HG03135 (cell line): ENCODE measurements around the gene BTNL2.

Experiments
- ATAC-seq: cut with Tn5 transposase; IDR thresholded peaks from one replicate; pipeline ENCODE4 v1.9.1; 2021; ENCODE audit warnings: mild to moderate bottlenecking, moderate library complexity; ENCODE audit not compliant: unreplicated experiment

Gene BTNL2

DNA sequence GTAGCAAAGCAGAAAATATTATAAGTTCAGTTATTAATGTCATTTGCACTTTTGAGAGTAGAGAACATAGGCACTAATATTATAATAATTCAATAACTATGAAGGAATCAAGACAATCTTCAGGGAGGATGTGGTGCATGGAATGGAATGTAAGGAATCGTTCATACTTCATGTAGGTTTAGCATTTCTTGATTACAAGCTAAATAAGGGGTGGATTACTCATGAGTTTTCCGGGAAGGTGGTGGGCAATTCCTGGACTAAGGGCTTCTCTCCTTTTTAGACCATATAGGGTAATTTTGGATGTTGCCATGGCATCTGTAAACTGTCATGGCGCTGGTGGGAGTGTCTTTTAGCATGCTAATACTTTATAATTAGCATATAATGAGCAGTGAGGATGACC, 9.1 kb upstream of the BTNL2 start:
- ATAC-seq: no peak

DNA sequence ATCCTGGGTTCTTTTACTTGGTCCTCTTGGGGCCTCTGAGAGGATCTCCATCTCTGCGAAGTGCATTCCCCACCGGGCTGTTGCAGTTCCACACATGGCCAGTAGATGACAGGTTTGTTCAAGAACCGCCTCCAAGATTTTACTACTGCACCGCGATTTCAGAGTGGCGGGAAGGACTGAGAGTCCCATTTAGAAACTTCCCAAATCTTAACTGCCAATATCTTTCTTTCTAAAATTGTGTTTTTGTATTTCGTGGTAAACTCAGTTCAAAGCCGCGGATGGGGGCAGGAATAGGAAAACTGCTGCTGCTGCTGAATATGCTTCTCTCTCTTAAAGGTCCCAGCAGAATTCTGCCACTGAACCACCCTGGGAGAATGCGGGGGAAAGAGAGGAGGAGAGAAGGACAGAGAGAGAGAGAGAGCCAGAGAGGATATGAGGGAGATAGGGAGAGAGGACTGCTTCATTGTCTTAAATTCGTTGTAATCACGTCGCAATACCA, 8.6 kb upstream of the BTNL2 start:
- ATAC-seq: no peak

DNA sequence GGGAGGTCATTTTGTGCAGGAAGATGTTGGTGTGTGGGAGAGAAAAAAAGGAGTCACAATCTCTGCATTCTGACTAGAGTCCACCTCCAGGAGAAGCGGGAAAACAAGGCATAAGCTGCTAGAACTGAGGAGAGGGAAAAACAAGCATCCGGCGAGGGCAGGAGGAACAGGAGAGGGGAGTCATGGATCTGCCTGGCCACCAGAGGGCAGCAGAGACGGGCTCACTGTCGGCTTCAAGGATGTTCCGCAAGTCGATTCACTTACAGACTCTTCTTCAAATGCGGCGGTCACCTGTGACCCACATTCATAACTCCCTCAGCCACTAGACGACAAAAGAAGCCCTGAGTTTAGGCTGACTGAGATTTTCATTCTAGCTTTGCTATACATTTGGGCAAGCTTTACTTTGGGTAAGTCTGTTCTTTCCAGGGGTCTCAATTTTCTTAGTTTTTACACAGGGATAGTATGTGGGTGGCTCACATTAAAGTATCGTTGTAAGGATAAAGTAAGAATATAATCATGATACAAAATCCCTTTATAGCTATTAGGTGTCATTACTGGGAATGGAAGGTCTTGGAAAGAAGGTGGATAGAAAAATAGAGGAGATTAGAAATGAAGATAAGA, 6.6 kb upstream of the BTNL2 start:
- ATAC-seq: no peak

DNA sequence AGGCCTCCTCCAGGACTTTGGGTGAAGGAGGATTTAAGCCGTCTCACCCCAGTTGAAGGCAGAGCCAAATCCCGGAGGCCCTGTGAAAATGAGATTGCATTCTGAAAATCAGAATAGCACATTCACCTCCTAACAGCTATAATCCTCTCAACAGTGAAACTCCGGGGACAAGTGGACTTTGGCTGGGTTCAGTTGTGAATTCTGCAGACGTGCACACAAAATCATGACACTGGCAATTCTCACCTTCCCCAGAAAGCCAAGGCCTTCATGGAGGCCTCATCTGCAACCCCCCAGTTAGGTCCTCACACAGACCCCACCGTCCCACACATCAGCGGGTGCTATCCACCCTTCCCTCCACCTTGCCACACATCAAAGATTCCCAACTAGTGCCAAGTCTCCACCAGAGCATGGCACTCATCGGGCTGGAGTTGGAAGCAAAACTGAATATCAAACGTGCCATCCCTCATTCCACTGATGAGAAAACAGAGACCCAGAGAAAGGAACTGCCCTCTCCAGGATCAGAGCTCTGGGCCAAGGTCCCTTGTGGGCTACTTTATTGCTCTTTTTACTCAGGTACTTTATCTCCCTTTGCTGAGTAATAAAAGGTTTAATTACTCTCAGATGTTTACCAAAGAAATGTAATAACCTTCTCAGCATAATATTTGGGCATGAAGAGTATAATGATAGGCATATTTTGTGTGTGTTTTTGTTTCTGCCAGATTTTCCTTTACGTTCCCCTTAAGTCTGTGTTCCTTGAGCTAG, 4.8 kb upstream of the BTNL2 start:
- ATAC-seq: no peak

DNA sequence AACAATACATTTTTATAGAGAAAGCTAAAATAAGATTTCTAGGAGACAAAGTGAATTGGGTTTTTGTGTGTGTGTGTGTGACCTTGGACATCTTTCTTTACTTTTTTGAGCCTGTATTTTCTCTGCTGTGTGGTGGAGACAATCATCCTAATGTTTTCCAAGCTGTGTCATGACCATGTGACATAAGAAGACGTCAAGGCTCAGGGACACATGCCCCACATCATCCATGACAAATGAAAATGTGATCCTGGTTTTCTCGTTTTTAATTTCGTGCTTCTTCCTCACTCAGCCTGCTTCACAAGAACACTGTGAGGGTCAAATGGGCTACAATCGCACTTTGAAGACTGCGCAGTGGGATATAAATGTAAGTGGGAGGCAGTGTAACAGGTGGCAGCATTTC, 3.9 kb upstream of the BTNL2 start:
- ATAC-seq: no peak

DNA sequence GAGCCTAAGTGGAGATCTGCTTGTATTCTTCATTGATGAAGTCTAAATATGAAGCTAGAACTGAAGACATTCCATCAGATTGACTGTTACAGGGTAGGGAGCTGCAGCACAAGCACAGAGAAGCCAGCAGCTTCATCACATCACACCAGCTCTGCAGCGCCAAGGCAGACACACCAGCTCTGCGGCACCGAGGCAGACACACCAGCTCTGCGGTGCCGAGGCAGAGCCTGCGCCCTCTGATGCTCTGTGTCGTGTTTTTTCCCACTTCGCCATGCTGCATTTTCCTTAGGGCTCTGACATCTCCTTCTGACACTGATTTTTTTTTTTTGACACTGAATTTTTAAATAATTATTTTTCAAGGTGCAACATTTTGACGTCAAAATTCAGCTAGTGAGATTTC, 784 bp downstream of the BTNL2 start:
- no peak for ATAC-seq

DNA sequence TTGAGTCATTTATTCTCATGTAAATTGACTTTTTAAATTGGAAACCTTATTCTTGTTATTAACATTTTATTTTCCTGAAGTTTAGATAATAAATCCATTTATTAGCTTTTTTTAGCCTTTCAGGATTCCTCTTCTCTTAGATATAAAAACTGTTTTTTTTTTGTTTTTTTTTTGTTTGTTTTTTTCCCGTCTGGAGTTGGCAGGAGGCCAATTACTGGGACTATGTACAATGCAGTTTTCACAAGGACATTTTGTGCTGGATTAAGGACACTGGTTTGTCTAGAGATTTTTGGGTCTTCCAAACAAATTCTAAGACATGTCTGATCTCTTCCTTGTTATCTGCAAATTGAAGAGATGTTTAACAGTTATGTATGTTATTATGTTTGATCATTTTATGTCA, 1.3 kb downstream of the BTNL2 start:
- no peak for ATAC-seq

DNA sequence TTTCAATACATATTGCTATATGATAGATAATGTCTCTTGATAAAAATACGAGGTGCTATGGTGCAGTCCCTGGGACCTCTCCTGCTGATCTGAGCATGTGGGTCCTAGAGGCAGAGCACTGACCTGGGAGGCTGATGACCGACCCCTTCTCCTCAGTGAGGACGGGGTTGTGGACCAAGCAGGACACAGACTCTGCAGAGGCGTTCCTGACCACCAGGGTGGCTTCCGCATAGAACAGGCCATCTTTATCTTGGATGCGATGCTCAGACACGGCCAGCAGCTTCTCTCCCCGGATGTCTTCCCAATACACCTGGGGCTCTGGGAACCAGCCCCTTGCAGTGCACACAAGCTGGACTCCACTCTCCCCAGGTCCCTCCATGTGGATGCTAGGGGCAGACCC, 4.2 kb downstream of the BTNL2 start:
- ATAC-seq: no peak

DNA sequence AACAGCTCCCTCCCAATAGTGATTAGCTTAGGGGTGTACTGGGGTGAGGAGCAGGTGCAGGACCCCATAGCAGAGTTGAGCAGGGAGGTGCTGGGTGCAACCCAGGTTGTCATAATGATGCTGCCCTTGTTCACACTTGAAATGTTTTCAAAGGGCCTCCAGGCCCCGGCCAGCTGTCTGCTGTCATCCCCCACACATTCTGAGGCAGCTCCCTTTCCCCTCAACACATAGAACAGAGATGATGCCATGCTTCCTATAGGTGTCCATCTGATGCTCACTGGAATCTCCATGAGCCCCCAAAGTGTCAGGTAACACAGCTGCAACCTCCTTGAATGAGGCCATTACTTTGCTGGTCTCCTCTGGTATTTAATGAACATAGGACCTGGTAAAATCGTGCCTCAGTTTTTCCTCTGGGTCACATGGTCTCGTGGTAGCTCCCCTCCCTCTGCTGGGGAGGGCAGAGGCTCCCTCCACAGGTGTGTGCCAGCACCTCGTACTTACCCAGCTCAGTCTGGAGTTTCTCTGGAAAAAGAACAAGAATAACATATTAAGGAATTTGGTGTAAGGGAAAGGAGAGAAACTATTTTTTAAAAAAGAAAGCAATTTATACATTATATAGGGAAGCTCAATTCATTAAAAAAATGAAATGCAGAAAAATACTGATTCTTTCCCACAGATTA, 5.6 kb downstream of the BTNL2 start:
- no peak for ATAC-seq

DNA sequence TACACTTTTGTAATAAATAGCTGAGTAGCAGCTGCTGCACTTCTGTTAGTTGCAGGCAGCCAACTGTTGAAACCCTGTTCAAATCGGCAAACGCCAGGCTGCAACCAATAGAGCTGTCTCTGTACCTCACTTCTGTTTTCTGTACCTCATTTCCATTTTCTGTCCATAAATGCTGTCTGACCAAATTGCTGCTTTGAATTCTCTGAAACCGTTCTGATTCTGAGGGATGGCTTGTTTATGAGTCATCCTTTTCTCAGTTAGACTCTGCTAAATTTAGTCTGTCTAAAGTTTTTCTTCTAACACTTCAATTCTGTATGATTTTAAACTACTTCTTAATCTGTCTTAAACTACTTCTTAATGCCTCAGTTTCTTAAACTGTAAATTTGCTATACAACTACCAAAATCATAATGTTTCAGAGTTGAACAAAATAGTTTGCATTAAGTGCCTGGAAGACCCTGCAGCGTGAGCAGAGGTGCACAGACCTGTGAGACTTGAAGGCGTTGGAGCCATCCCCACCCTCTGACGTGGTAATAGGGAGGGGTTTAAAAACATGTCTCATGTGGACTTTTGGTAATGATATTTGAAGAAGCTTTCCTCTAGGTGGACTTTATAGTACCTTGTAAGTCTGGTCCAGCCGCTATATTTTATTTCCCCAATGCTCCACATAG, 9.6 kb downstream of the BTNL2 start:
- ATAC-seq: no peak

DNA sequence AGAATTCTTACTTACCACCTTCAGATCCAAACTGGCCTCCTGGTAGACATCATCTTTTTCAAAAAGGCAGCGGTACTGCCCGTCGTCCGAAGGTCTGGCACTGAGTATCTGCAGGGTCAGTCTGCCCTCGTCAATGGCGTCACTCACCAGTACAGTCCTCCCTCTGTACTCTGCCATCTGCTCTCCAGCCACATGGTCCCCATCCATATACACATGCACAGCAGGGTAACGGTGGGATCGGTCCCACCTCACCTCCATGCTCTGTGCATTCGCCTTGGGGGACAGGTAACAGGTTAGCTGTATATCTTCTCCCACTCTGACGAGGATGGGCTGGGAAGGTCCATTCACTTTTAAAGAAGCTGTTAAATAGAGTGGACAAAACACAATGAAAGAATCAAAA, 11.0 kb downstream of the BTNL2 start:
- no peak for ATAC-seq

DNA sequence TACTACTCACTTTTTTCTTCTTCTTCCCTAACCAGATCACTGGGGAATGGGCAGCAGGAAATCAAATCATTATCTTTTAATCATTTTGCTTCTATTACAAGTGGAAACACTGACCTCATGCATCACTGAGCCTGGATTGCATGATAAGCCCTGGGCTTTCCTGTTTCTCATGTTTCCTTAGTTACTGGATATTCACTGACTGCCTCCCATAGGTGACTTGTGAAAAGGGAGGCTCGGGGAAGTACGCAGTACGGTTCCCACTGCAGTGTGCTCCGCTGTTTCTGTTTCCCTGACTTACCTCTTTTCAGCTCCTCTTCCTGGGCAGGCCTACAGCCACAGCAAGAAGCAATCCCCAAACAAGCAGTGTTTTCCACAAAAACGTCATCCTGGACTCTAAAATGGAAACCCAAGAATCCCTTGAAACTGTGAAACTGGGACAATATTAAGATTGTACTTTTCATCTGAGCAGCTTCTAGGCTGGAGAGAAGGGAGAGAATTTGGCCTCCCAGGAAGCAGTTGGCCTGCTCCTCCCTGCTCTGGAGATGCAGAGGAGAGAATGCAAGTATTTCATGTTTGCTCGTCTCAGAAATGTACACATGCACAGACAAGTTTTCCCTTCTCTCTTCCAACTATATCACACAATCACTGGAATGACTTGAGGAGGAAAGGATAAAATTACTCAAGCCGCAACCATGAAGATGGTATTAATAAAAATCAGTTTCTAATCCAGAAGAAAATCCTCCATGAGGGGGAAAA, 13.1 kb downstream of the BTNL2 start:
- ATAC-seq: no peak

DNA sequence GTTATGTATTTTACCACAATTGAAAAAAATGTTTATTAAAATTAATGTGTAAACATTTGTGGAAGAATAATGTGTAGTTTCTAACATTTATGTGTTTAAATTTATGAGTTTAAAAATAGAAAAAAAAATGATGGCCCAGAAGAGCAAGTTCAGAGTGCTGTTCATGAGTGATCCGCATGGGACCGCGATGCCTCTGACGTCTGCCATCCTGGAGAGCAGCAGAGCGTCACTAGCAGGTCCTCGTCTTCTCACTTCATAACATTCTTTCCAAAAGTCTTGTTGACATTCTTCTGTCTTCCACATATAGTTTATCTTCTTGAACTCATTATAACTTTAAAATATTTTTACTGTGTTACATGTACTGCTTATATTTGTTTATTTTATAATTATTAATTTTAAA, 15.5 kb downstream of the BTNL2 start:
- no peak for ATAC-seq

DNA sequence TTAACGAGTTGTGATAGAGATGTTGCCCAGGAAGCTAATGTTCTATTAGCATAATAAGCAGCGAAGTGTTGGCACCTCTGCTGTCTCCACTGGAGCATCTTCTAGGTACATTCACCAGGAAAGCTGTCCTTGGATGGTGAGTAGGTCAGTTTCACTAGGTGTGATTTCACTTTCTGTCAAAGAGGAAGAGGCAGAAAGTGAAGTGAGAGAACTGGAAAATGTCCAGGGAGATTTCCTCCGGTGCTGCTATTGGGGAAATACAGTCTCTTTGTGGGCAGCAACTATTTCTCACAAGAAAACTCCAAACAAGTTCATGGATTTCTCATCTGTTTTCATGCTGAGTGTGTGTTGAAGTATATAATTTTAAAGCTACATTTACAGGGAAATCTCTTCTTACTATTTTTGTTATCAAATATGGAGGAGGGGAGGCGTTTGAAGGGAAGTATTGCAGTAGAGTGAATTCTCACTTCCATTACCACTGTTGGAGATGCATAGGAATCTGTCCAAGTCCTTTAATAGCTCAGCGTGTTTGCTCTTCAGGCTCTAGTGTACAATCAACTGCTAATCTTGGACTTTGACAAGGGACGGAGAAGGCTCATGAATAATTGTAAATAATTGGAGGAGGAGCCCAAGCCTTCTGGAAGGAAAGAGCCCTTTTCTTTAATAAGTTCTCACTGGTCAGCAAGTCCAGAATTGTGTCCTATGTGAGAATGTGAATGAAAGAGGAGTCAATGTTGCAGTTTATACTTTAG, 19.2 kb downstream of the BTNL2 start:
- ATAC-seq: no peak

DNA sequence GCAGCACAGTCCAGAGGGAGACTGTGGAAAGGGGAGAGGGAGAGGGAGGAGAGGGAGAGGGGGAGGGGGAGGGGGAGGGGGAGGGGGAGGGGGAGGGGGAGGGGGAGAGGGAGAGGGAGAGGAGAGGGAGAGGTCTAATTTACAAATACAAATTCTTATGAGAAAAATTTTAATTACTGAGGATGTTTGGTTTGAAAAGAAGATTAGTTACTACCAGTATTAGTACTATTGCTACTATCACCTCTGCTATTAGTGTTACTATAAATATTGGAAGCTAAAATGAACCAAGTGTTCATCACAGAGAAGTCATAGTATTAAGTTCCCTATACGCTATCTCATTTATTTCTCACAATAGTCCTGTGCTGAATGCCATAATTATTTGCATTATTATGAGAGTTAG, 20.9 kb downstream of the BTNL2 start:
- no peak for ATAC-seq

DNA sequence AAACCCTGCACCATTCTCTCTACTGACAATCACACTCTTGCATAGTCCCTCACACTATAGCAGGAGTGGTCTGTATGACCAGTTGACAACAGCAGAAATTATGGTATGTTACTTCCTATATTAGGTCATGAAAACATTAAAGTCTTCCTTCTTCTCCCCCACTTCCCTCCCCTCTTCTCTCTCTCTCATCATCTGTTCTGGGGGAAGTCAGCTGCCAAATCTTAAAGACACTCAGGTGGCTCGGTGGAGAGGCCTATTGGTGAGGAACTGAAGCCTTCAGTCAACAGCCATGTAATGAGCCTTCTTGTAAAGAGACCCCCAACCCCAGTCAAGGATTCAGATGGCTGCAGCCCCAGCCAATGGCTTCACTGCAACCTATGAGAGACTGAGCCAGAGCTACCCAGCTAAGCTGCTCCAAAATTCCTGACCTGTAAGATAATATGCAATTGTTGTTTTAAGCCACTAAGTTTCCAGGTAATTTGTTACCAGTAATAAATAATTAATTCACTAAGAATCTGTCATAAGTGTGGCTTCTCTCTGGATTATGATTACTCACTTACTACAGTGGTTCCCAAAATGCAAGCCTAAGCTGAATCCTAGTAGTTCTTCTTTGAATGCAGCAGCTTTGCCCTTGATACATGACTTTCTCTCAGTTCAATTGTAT, 24.1 kb downstream of the BTNL2 start:
- no peak for ATAC-seq

DNA sequence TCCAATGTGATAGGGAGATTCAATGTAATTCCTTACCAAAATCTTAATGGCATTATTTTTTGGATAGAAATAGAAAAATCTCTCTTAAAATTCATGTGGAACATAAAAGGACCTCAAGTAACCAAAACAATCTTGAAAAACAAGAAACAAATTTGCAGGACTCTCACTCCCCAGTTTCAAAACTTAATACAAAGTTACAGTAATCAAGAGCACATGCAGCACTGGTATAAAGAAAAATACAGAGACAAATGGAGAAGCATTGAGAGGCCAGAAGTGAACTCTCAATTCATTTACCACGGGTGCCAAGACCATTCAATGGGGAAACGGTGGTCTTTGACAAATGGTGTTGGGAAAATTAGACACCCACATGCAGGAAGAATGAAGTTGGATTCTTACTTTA, 27.4 kb downstream of the BTNL2 start:
- no peak for ATAC-seq

DNA sequence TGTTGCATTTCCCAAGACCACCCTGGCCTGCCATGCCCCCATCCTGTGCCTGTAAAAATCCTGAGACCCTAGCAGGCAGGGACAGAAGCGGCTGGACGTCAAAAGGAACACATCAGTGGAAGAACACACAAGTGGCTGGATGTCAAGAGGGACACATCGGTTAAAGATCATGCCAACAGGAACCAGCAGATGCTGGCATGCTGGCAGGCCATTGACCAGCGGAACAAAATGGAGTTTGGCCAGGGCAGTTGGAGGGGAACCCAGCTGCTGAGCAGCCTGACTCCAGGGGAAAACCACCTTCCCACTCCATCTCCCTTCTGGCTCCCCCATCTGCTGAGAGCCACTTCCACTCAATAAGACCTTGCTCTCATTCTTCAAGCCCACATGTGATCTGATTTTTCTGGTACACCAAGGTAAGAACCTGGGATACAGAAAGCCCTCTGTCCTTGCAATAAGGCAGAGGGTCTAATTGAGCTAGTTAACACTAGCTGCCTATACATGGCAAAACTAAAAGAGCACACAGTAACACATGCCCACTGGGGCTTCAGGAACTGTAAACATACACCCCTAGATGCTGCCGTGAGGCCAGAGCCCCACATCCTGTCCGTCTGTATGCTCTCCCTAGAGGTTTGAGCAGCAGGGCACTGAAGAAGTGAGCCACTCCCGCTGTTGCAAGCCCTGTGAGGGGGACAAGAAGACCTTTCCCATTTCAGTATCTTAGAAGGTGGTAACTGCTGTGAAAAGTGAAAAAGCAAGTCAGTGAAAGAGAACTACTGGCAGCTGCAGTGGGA, 31.0 kb downstream of the BTNL2 start:
- ATAC-seq: no peak

DNA sequence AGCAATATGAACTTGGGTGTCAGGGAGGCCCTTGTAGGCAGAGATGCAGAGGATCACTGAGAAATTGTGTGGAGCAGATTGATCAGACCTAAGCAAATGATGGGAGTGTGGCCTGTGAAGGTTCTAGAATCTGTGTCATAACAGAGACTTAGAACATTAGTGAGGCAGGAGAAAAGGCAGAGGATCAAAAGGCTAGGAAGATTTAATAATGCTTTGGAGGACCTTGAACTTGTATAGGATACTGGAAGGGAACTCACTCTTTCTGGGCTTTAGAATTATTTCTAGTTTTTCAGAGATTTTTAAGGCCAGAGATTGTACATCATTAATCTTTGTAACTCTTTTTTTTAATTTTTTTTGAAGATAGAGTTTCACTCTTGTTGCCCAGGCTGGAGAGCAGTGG, 35.2 kb downstream of the BTNL2 start, which contains the start of gene TSBP1:
Gene TSBP1, minus strand, starts transcription at position 101 of the 400 bp plus-strand sequence. CDS start 197 bp downstream, outside the sequence.
- ATAC-seq: no peak
